ENCODE results near the gene PSTK. TPM values are rescaled to one million over a fixed set of nuclear protein-coding genes. Genes with fewer than 3 reads are reported as not detected.
A peak's percentile ranks its signal among the peaks of the same experiment; 100 is the strongest.

Gene PSTK
- total and polyA plus RNA-seq, 2 of the 13 experiments (the other 11 are each of a cell fraction or from before 2014, with no cell fraction given) = 8.2 to 9.3 TPM

DNA sequence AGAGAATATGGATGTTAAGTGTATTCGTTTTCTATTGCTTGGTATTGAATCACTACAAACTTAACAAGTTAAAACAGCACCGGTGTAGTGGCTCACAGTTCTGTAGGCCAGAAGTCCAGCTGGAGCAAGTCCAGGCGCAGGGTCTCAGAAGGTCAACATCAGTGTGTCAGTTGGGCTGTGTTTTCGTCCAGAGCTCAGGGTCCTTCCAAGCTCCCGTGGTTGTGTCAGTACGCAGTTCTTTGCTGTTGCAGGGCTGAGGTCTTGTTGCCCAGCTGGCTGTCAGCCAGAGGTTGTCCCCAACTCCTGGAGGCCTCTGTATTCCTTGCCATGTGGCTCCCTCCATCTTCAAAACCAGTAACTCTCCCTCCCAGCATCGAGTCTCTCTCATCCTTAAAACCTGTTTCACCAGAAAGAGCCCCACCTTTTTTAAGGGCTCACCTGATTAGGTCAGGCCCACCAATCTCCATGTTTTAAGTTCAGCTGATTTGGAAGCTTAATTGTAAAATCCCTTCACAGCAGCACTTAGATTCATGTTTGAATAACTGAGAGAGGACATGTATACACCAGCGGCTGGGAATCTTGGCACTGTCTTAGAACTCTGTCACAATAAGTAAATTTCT lies 55.4 kb downstream of the PSTK start (continued):
- TF ChIP-seq HDAC2 (CRISPR knock-in tag; IDR thresholded peaks at IDR 0.05) = peak; percentile 41; the same call in 1 of the 2 replicates
- no peak for TF ChIP-seq ZFP62 (CRISPR knock-in tag; IDR thresholded peaks at IDR 0.05)
- TF ChIP-seq, protein P1, sequence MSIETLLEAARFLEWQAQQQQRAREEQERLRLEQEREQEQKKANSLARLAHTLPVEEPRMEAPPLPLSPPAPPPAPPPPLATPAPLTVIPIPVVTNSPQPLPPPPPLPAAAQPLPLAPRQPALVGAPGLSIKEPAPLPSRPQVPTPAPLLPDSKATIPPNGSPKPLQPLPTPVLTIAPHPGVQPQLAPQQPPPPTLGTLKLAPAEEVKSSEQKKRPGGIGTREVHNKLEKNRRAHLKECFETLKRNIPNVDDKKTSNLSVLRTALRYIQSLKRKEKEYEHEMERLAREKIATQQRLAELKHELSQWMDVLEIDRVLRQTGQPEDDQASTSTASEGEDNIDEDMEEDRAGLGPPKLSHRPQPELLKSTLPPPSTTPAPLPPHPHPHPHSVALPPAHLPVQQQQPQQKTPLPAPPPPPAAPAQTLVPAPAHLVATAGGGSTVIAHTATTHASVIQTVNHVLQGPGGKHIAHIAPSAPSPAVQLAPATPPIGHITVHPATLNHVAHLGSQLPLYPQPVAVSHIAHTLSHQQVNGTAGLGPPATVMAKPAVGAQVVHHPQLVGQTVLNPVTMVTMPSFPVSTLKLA (IDR thresholded peaks at IDR 0.05) = peak; percentile 7; the same call in 1 of the 2 replicates
- no peak for TF ChIP-seq EEA1 (CRISPR knock-in tag; IDR thresholded peaks at IDR 0.05; ENCODE audit: borderline replicate concordance)
- no peak for TF ChIP-seq TCF7 (IDR thresholded peaks at IDR 0.05; ENCODE audit: low read depth)
- TF ChIP-seq FOXJ3 (CRISPR knock-in tag; IDR thresholded peaks at IDR 0.05; ENCODE audit: borderline replicate concordance) = peak; percentile 55; the same call in 1 of the 2 replicates
- no peak for TF ChIP-seq RORA (CRISPR knock-in tag; IDR thresholded peaks at IDR 0.05)
- TF ChIP-seq, protein P2, sequence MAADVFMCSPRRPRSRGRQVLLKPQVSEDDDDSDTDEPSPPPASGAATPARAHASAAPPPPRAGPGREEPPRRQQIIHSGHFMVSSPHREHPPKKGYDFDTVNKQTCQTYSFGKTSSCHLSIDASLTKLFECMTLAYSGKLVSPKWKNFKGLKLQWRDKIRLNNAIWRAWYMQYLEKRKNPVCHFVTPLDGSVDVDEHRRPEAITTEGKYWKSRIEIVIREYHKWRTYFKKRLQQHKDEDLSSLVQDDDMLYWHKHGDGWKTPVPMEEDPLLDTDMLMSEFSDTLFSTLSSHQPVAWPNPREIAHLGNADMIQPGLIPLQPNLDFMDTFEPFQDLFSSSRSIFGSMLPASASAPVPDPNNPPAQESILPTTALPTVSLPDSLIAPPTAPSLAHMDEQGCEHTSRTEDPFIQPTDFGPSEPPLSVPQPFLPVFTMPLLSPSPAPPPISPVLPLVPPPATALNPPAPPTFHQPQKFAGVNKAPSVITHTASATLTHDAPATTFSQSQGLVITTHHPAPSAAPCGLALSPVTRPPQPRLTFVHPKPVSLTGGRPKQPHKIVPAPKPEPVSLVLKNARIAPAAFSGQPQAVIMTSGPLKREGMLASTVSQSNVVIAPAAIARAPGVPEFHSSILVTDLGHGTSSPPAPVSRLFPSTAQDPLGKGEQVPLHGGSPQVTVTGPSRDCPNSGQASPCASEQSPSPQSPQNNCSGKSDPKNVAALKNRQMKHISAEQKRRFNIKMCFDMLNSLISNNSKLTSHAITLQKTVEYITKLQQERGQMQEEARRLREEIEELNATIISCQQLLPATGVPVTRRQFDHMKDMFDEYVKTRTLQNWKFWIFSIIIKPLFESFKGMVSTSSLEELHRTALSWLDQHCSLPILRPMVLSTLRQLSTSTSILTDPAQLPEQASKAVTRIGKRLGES (CRISPR knock-in tag; IDR thresholded peaks at IDR 0.05; ENCODE audit: borderline replicate concordance) = no peak
- no peak for TF ChIP-seq SRSF4 (IDR thresholded peaks at IDR 0.05; ENCODE audit: low read depth, low read length, poor library complexity, severe bottlenecking)
- TF ChIP-seq, protein P3, sequence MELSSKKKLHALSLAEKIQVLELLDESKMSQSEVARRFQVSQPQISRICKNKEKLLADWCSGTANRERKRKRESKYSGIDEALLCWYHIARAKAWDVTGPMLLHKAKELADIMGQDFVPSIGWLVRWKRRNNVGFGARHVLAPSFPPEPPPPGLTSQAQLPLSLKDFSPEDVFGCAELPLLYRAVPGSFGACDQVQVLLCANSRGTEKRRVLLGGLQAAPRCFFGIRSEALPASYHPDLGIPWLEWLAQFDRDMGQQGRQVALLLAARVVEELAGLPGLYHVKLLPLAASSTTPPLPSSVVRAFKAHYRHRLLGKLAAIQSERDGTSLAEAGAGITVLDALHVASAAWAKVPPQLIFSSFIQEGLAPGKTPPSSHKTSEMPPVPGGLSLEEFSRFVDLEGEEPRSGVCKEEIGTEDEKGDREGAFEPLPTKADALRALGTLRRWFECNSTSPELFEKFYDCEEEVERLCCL (CRISPR knock-in tag; IDR thresholded peaks at IDR 0.05; ENCODE audit: borderline replicate concordance) = no peak
- TF ChIP-seq, protein P4, sequence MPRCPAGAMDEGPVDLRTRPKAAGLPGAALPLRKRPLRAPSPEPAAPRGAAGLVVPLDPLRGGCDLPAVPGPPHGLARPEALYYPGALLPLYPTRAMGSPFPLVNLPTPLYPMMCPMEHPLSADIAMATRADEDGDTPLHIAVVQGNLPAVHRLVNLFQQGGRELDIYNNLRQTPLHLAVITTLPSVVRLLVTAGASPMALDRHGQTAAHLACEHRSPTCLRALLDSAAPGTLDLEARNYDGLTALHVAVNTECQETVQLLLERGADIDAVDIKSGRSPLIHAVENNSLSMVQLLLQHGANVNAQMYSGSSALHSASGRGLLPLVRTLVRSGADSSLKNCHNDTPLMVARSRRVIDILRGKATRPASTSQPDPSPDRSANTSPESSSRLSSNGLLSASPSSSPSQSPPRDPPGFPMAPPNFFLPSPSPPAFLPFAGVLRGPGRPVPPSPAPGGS (CRISPR knock-in tag; IDR thresholded peaks at IDR 0.05) = no peak
- no peak for TF ChIP-seq ZC3H13 (CRISPR knock-in tag; IDR thresholded peaks at IDR 0.05)
- no peak for TF ChIP-seq CHCHD3 (CRISPR knock-in tag; IDR thresholded peaks at IDR 0.05)
- TF ChIP-seq RBAK (CRISPR knock-in tag; IDR thresholded peaks at IDR 0.05) = no peak
- TF ChIP-seq TBX3 (IDR thresholded peaks at IDR 0.05; ENCODE audit: borderline replicate concordance) = no peak
- TF ChIP-seq SAP130 (CRISPR knock-in tag; IDR thresholded peaks at IDR 0.05; ENCODE audit: low read depth) = peak; percentile 85
- no peak for TF ChIP-seq CENPX (CRISPR knock-in tag; IDR thresholded peaks at IDR 0.05)
- no peak for TF ChIP-seq NBN (conservative IDR thresholded peaks at IDR 0.05)
- TF ChIP-seq ZNF484 (CRISPR knock-in tag; IDR thresholded peaks at IDR 0.05; ENCODE audit: borderline replicate concordance, low read depth) = no peak
- no peak for TF ChIP-seq ZNF253 (CRISPR knock-in tag; IDR thresholded peaks at IDR 0.05; ENCODE audit: borderline replicate concordance)
